Adipose tissue (tissue), 3 donors: Measurements from ENCODE around the gene ATP6V0A1. TPM values are rescaled to one million over a fixed set of nuclear protein-coding genes. Genes with fewer than 3 reads are reported as not detected.
"Not testable (repeated sequence)": the region's sequence is repeated elsewhere in the genome, so short reads cannot be mapped to it uniquely, and the experiment has no call there.

Source experiments
- H3K27ac ChIP-seq: one replicate; pipeline ENCODE4 v1.5.1; 2013; ENCODE audit warnings: low read depth, low read length
- WGBS, 3 donors: extraction: QIAGEN DNeasy Blood & Tissue Kit; methylation state at CpG; one replicate each; pipeline ENCODE4 v1.1.7; 2013; 5-methylcytosine and 5-hydroxymethylcytosine counted together
- polyA plus RNA-seq, 3 donors: library from polyadenylated mRNA; stranded (reverse); fragments of 200-250 nt; gene quantifications; one replicate each; pipeline ENCODE4 v1.2.3, GENCODE V29; 2013
- donor health status: healthy with polysubstance abuse.
- donor health status: Bipolar disorder and iron deficiency.
- donor health status: healthy.

Gene ATP6V0A1
- polyA plus RNA-seq, 3 donors, result 17.6 to 30.5 (median 25.8) TPM

- WGBS, 3 donors, result 38 to 67% (median 59%) methylated on average over 3 of the region's 3 CpGs
- H3K27ac ChIP-seq, result no peak overlapping the region
Measured at GRCh38 chr17:42429726-42430447, 28.8 kb upstream of the ATP6V0A1 start.

- no peak overlapping the region for H3K27ac ChIP-seq
- WGBS, 3 donors, result 8 to 68% (median 9%) methylated on average over 3 of the region's 3 CpGs
Measured at GRCh38 chr17:42431758-42432161, 26.9 kb upstream of the ATP6V0A1 start.

- H3K27ac ChIP-seq, result no peak overlapping the region
- 22 to 73% (median 27%) methylated on average over 6 of the region's 6 CpGs for WGBS, 3 donors
Measured at GRCh38 chr17:42436391-42436790, 22.3 kb upstream of the ATP6V0A1 start.

GRCh38 chr17:42438600-42439567 is 19.8 kb upstream of the ATP6V0A1 start:
- no peak overlapping the region for H3K27ac ChIP-seq
- WGBS, 3 donors, result 87 to 89% (median 89%) methylated on average over 9 of the region's 9 CpGs

- H3K27ac ChIP-seq, result no peak overlapping the region
- 53 to 70% (median 54%) methylated on average over 7 of the region's 7 CpGs for WGBS, 3 donors
Measured at GRCh38 chr17:42441371-42442195, 17.1 kb upstream of the ATP6V0A1 start.

- 32 to 55% (median 41%) methylated on average over 5 of the region's 5 CpGs for WGBS, 3 donors
- H3K27ac ChIP-seq, result no peak overlapping the region
Measured at GRCh38 chr17:42442196-42442565, 16.5 kb upstream of the ATP6V0A1 start.

GRCh38 chr17:42449176-42449575 is 9.5 kb upstream of the ATP6V0A1 start:
- 90 to 96% (median 95%) methylated on average over 16 to 21 of the region's 27 CpGs for WGBS, 3 donors

GRCh38 chr17:42449838-42450237 is 8.8 kb upstream of the ATP6V0A1 start:
- H3K27ac ChIP-seq, result not testable (repeated sequence)
- no CpG with 5 or more reads among the region's 2 CpGs for WGBS, 3 donors

More at GRCh38 chr17:42449176-42449575, 9.5 kb upstream of the ATP6V0A1 start:
- H3K27ac ChIP-seq, result not testable (repeated sequence)

- 79 to 89% (median 89%) methylated on average over 5 of the region's 5 CpGs for WGBS, 3 donors
- not testable (repeated sequence) for H3K27ac ChIP-seq
Measured at GRCh38 chr17:42451270-42451669, 7.4 kb upstream of the ATP6V0A1 start.

- 66 to 84% (median 73%) methylated on average over 2 of the region's 2 CpGs for WGBS, 3 donors
- H3K27ac ChIP-seq, result no peak overlapping the region
Measured at GRCh38 chr17:42453439-42453838, 5.2 kb upstream of the ATP6V0A1 start.

- 88 to 92% (median 91%) methylated on average over 6 of the region's 6 CpGs for WGBS, 3 donors
- H3K27ac ChIP-seq, result not testable (repeated sequence)
Measured at GRCh38 chr17:42454987-42455386, 3.7 kb upstream of the ATP6V0A1 start.

GRCh38 chr17:42456223-42457106 is 2.2 kb upstream of the ATP6V0A1 start:
- 37 to 41% (median 39%) methylated on average over 5 of the region's 5 CpGs for WGBS, 3 donors
- H3K27ac ChIP-seq, result peak overlapping the region; percentile 49

GRCh38 chr17:42457107-42457792 is 1.4 kb upstream of the ATP6V0A1 start:
- peak overlapping the region; percentile 15 for H3K27ac ChIP-seq
- WGBS, 3 donors, result 21 to 22% (median 22%) methylated on average over 6 of the region's 6 CpGs

- peak overlapping the region; percentile 61 for H3K27ac ChIP-seq
- WGBS, 3 donors, result 3 to 4% (median 4%) methylated on average over 11 of the region's 11 CpGs
Measured at GRCh38 chr17:42459256-42459800, 650 bp downstream of the ATP6V0A1 start.

- 6 to 12% (median 11%) methylated on average over 6 of the region's 6 CpGs for WGBS, 3 donors
- no peak overlapping the region for H3K27ac ChIP-seq
Measured at GRCh38 chr17:42459801-42460281, 1.2 kb downstream of the ATP6V0A1 start.

GRCh38 chr17:42460371-42460770 is 1.7 kb downstream of the ATP6V0A1 start:
- no peak overlapping the region for H3K27ac ChIP-seq
- 73 to 86% (median 82%) methylated on average over 1 of the region's 1 CpG for WGBS, 3 donors

- no peak overlapping the region for H3K27ac ChIP-seq
- 61 to 82% (median 78%) methylated on average over 4 of the region's 4 CpGs for WGBS, 3 donors
Measured at GRCh38 chr17:42463976-42464400, 5.3 kb downstream of the ATP6V0A1 start.
